Large intestine (tissue), 12 donors: ENCODE data around the gene ADGRF3. TPM values are rescaled to one million over a fixed set of nuclear protein-coding genes. Genes with fewer than 3 reads are reported as not detected.
A peak's percentile ranks its signal among the peaks of the same experiment; 100 is the strongest.

ENCODE experiments used
- DNase-seq, 2 donors: peaks; one replicate each; pipeline versions ENCODE4 v3.0.0 to v3.0.0-alpha.2; 2013
- H3K27ac ChIP-seq: one replicate; pipeline ENCODE4 v1.5.1; 2013; ENCODE audit warnings: low read length
- H3K27me3 ChIP-seq: 2 replicates; pipeline ENCODE4 v1.6.1; 2013; ENCODE audit warnings: low read length; ENCODE audit not compliant: control insufficient read depth, insufficient read depth
- H3K36me3 ChIP-seq: 2 replicates; pipeline ENCODE4 v1.6.1; 2013; ENCODE audit warnings: low read length; ENCODE audit not compliant: control insufficient read depth, insufficient read depth
- H3K4me1 ChIP-seq: one replicate; pipeline ENCODE4 v1.6.1; 2013; ENCODE audit warnings: low read length; ENCODE audit not compliant: control insufficient read depth, insufficient read depth
- H3K4me3 ChIP-seq: one replicate; pipeline ENCODE4 v1.5.1; 2013; ENCODE audit warnings: low read length
- H3K9me3 ChIP-seq: one replicate; pipeline ENCODE4 v1.6.1; 2013; ENCODE audit warnings: mild to moderate bottlenecking, low read depth, low read length, moderate library complexity; ENCODE audit not compliant: control insufficient read depth
- WGBS: methylation state at CpG from one replicate; pipeline ENCODE4 v1.1.5; 2013; ENCODE audit warnings: low lambda C conversion rate; ENCODE audit not compliant: insufficient coverage; 5-methylcytosine and 5-hydroxymethylcytosine counted together
- long read RNA-seq, 11 donors: transcript quantifications; one replicate each; lab custom pipeline, GENCODE V29; 2026
- polyA plus RNA-seq: library from polyadenylated mRNA; unstranded; fragments of 120-200 nt; gene quantifications from one replicate; pipeline ENCODE4 v1.2.1, GENCODE V29; 2013

Gene ADGRF3, protein sequence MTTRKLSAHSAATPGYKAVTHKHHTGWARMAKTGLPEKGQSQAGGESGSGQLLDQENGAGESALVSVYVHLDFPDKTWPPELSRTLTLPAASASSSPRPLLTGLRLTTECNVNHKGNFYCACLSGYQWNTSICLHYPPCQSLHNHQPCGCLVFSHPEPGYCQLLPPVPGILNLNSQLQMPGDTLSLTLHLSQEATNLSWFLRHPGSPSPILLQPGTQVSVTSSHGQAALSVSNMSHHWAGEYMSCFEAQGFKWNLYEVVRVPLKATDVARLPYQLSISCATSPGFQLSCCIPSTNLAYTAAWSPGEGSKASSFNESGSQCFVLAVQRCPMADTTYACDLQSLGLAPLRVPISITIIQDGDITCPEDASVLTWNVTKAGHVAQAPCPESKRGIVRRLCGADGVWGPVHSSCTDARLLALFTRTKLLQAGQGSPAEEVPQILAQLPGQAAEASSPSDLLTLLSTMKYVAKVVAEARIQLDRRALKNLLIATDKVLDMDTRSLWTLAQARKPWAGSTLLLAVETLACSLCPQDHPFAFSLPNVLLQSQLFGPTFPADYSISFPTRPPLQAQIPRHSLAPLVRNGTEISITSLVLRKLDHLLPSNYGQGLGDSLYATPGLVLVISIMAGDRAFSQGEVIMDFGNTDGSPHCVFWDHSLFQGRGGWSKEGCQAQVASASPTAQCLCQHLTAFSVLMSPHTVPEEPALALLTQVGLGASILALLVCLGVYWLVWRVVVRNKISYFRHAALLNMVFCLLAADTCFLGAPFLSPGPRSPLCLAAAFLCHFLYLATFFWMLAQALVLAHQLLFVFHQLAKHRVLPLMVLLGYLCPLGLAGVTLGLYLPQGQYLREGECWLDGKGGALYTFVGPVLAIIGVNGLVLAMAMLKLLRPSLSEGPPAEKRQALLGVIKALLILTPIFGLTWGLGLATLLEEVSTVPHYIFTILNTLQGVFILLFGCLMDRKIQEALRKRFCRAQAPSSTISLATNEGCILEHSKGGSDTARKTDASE
- polyA plus RNA-seq: 0.73 TPM
- long read RNA-seq, donor 1: 0 reads
- long read RNA-seq, donor 2, partial matches to known transcripts: 0 of 9 reads
- long read RNA-seq, donor 2, other reads (novel, unspliced or antisense): 9 of 9 reads
- long read RNA-seq, donor 3: 0 reads
- long read RNA-seq, donor 4: 0 reads
- long read RNA-seq, donor 5: 0 reads
- long read RNA-seq, donor 6: 0 reads
- long read RNA-seq, donor 7: 0 reads
- long read RNA-seq, donor 8: 0 reads
- long read RNA-seq, donor 9: 0 reads
- long read RNA-seq, donor 10, partial matches to known transcripts: 0 of 7 reads
- long read RNA-seq, donor 10, other reads (novel, unspliced or antisense): 7 of 7 reads
- long read RNA-seq, donor 11, partial matches to known transcripts: 76 of 76 reads
- long read RNA-seq, donor 11, other reads (novel, unspliced or antisense): 0 of 76 reads

DNA sequence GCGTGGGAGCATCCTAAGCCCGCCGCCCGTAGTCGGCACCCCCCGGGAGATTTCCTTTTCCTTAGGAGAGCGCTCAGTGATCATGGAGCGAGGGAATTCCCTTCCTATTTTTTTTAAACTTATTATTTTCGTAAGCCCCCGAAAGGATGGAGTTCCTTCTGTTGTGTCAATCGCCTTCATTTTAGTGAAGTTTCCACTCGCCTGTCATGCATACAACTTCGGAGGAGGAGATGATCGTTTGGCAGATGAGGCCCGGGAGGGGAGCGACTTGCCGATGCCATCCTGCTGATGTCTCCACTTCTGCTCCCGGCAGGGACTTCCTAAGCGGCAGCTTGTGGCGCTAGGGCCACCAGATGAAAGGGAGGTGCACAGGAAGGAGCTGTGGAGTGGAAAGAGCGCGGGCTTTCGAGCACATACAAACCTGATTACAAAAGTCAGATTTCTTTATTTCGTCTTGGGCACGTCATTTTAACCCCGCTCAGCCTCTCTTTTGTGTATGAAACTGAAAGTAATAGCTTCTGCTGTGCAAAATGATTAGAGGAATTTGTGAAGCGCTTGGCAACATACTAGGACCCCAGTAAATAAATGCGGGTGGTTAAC, at the start of gene ADGRF3:
Gene ADGRF3, minus strand, starts transcription at position 336 of the 600 bp plus-strand sequence. CDS start 555 bp downstream, outside the sequence.
- H3K9me3 ChIP-seq: no peaks in the 10 kb centered on the region
- no CpG with 5 or more reads among the region's 28 CpGs for WGBS
- H3K4me1 ChIP-seq: peaks cover 11% of the 10 kb centered on the region
- peak; percentile 31 to 74 for DNase-seq
- H3K27me3 ChIP-seq: no peaks in the 10 kb centered on the region
- H3K27ac ChIP-seq: peak within 1 kb of the TSS; percentile 97
- no peaks in the 10 kb centered on the region for H3K36me3 ChIP-seq
- H3K4me3 ChIP-seq: peak within 1 kb of the TSS; percentile 84

DNA sequence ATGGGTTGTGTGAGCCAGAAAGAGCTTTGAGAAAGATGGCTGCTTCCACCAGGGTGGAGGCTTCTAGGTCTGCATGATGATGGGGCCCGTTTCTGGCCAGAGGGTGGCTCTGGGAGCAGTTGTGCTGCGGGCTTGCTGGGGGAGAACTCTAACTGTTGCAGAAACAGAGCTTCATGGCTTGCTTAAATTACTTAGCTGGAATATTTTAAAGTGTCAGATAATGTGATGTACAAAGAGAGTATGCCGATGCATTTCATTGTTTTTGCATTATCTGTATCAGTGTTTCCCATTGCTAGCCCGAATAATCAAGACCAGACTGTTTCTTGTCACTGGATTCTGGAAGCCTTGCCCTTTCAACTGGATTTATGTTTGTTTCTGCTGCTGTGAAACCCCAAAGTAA, 48.8 kb upstream of the ADGRF3 start:
- no peak for DNase-seq
- WGBS: 80% methylated on average over 1 of the region's 4 CpGs
- H3K9me3 ChIP-seq: no peaks in the 10 kb centered on the region
- no peaks in the 10 kb centered on the region for H3K4me1 ChIP-seq
- peaks cover 5% of the 10 kb centered on the region for H3K36me3 ChIP-seq
- H3K27ac ChIP-seq: no peak overlapping the region
- H3K4me3 ChIP-seq: no peak overlapping the region
- no peaks in the 10 kb centered on the region for H3K27me3 ChIP-seq

DNA sequence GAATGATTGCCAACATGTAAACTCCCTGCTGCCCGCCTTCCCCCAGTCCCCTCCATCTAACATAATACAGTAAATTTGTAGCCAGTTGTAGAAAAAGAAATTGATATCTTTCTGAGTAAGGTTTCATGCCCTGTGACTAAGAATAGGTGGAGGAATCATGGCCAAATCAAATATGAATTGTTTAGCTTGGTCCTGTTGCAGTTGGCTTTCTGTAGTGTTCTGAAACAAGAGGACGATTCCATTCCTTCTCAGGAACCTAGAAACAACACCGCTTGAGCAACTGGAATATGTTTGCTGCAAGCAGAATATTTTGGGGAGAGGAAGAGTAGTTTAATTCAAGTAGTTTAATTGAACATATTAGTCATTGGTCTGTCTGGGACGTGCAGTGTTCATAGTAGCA, 48.1 kb upstream of the ADGRF3 start:
- WGBS: 93% methylated on average over 2 of the region's 4 CpGs
- Histone ChIP-seq H3K9me3 (no peaks in the 10 kb centered on the region), H3K4me3 (no peak overlapping the region), H3K27ac (no peak overlapping the region), H3K4me1 (no peaks in the 10 kb centered on the region), H3K36me3 (peaks cover 7% of the 10 kb centered on the region), H3K27me3 (no peaks in the 10 kb centered on the region)
- DNase-seq: no peak

DNA sequence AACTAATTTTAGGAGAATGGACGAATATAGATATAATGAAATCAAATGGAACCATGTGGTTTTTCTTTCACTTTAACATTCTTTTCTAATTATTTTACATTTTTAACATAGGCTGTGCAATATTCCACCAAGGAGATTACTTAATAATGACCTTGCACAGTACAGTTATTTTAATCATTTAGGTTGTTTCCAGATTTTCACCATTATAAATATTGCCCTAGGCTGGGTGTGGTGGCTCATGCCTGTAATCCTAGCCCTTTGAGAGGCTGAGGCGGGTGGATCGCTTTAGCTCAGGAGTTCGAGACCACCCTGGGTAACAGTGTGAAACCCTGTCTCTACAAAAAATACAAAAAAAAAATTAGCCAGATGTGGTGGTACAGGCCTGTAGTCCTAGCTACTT, 40.6 kb upstream of the ADGRF3 start:
- Histone ChIP-seq H3K36me3 (peaks cover 36% of the 10 kb centered on the region), H3K9me3 (no peaks in the 10 kb centered on the region), H3K27ac (no peak overlapping the region), H3K4me1 (no peaks in the 10 kb centered on the region), H3K27me3 (no peaks in the 10 kb centered on the region), H3K4me3 (no peak overlapping the region)
- 100% methylated on average over 1 of the region's 4 CpGs for WGBS
- DNase-seq: no peak

DNA sequence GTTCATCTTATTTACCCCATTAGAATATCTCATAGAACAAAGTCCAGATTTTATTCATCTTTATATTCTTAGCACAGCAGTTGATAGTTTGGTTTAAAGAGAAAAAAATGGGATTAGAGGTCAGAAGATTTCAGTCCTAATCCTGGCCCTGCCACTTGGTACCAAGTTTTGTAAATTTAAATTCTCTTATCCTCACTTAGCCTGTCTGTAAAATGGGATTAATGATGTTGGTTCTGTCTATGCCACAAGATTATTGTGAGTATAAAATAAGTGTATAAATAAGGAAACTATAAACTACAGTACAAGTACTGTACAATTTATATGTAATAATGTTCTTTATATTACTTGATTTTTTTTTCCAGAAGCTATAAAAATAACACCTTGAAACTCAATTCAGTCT, 38.0 kb upstream of the ADGRF3 start:
- no peak overlapping the region for H3K4me3 ChIP-seq
- no peaks in the 10 kb centered on the region for H3K4me1 ChIP-seq
- no peak for DNase-seq
- no peaks in the 10 kb centered on the region for H3K9me3 ChIP-seq
- H3K27me3 ChIP-seq: no peaks in the 10 kb centered on the region
- no peak overlapping the region for H3K27ac ChIP-seq
- peaks cover 37% of the 10 kb centered on the region for H3K36me3 ChIP-seq

DNA sequence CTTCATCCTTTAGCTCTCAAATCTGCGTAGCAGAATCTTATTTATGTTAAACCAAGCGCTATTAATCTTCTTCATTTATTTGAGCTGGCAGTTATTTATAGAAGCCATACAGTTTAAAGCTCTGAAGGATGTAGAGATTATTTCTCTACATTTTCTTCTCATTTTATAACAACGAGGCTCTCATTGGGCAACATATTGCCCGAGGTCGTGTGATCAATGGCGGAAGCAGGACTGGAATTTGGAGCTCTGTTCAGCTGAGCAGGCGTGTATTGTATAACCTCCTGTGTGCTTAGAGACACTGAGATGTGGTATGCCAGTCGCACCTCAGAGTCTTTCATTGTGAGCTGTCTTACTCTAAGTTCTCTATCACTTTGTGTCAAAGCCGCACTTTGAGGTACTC, 37.6 kb upstream of the ADGRF3 start:
- H3K36me3 ChIP-seq: peaks cover 35% of the 10 kb centered on the region
- no peaks in the 10 kb centered on the region for H3K27me3 ChIP-seq
- no peak overlapping the region for H3K27ac ChIP-seq
- no peak overlapping the region for H3K4me3 ChIP-seq
- 82% methylated on average over 4 of the region's 9 CpGs for WGBS
- no peak for DNase-seq
- H3K9me3 ChIP-seq: no peaks in the 10 kb centered on the region
- no peaks in the 10 kb centered on the region for H3K4me1 ChIP-seq

DNA sequence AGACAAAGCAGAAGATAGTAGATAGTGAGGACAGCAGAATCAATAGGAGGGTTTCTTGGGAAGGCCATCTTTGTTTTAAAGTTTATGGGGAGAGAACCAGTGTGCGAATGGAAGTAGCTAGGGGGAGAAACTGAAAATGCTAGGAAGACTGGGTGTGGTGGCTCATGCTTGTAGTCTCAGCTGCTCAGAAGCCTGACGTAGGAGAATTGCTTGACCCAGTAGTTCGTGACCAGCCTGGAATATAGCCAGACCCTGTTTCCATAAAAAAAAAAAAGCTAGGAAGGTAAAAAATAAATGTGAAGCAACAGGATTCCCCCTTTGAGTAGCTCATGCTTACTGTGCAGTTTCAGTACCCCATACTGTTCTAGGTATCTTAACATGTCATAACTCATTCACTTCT, 36.0 kb upstream of the ADGRF3 start:
- Histone ChIP-seq H3K4me1 (no peaks in the 10 kb centered on the region), H3K4me3 (no peak overlapping the region), H3K27ac (no peak overlapping the region), H3K27me3 (no peaks in the 10 kb centered on the region), H3K36me3 (peaks cover 38% of the 10 kb centered on the region), H3K9me3 (no peaks in the 10 kb centered on the region)
- no peak for DNase-seq
- 100% methylated on average over 2 of the region's 3 CpGs for WGBS

DNA sequence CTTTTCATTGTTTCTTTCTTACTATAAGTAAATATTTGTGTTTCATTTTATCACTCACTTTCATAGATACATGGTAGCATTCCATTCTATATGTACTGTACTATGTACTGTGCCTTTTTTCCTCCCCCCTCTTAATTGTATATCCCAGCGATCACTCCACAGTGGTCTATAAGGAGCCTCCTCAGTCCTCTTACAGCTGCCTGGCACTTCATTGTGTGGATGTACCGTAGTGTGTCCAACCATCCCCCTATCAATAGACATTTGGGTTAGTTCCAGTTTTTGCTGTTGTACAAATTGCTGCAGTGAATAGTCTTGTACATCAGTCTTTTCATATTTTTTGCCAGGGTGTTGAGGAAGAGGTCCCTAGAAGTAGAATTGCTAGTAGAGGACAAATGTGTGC, 33.7 kb upstream of the ADGRF3 start:
- Histone ChIP-seq H3K4me3 (no peak overlapping the region), H3K4me1 (no peaks in the 10 kb centered on the region), H3K36me3 (peaks cover 36% of the 10 kb centered on the region), H3K27me3 (no peaks in the 10 kb centered on the region), H3K27ac (no peak overlapping the region), H3K9me3 (no peaks in the 10 kb centered on the region)
- DNase-seq: no peak
- no CpG with 5 or more reads among the region's 2 CpGs for WGBS

DNA sequence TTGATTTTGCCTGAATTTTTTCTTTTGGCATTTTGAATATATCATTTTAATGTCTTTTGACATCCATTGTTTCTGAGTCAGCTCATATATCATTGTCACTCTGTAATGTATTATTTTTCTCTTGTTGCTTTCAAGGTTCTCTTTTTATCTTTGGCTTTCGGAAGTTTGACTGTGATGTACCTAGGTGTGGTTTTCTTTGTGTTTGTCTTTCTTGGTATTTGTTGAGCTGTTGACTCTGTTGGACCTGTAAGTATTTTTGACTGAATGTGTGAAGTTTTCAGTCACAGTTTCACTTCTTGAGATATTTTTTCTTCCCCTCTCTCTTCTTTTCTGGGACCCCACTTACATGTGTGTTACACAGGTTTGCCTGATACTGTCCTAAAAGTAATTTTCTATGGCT, 30.2 kb upstream of the ADGRF3 start:
- Histone ChIP-seq H3K9me3 (peaks cover 1% of the 10 kb centered on the region), H3K27me3 (no peaks in the 10 kb centered on the region), H3K4me3 (no peak overlapping the region), H3K4me1 (no peaks in the 10 kb centered on the region), H3K27ac (no peak overlapping the region), H3K36me3 (peaks cover 52% of the 10 kb centered on the region)
- WGBS: 100% methylated on average over 1 of the region's 1 CpG
- no peak for DNase-seq
